Stimulated activated CD8-positive, alpha-beta memory T cell treated with anti-CD3 and anti-CD28 coated beads, Interleukin-15, amount 100 ng/mL, for 4 hours (primary cell): ENCODE measurements around the gene UPB1.
A peak's percentile ranks its signal among the peaks of the same experiment; 100 is the strongest.
"Not testable (repeated sequence)": the region's sequence is repeated elsewhere in the genome, so short reads cannot be mapped to it uniquely, and the experiment has no call there.

Experiments used
- DNase-seq, 2 donors: peaks; one replicate each; pipeline ENCODE4 v3.0.0-alpha.2; 2020; ENCODE audit warnings: low read depth in 2 of 2

Gene UPB1

DNA sequence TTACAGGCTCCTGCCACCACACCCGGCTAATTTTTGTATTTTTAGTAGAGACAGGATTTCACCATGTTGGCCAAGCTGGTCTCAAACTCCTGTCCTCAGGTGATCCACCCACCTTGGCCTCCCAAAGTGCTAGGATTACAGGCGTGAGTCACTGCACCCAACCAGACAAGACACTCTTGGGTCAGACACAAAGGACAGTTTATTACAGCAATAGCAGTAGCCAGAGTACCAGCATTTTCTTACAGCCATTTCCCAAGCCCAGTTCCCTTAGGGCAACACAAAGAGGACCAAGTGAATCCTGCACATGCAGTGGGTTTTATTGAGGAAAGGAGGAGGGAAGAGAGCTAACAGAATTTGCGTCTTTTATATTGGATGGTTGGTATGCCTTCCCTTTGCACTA is 35.8 kb downstream of the UPB1 start:
- not testable (repeated sequence) for DNase-seq

DNA sequence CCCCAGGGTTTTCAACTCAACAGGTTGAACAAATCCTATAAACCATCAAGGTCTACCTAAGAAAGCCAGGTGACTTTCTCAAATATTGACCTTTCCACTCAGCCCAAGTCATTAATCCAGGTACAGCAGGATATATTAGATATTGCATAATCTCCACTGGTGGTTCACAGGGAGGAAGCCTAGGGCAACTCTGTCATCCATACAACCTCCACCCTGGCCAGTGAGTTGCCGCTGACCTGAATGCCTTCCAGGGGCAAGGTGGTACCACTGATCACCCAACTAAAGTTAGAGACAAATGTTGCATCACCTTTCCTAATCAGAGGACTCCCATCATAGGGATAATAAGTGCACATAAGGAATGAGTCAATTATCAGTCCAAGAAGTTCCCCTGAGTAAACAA is 36.9 kb downstream of the UPB1 start:
- DNase-seq = no peak

DNA sequence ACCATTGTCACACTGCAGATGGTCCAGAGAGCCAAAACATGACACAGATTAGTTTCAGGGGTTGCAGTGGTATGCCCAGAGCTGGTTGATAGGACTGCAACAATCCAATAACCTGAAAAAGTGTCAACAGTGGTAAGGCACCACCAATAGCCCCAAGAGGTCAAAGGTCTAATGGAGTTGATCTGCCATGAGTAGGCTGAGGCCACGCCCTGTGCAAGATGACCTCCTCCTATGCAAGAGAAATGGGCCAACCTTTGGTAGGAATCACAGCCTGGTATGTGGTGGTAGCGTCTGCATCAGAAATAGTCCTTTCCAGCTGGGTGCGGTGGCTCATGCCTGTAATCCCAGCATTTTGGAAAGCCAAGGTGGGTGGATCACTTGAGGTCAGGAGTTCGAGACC is 40.2 kb downstream of the UPB1 start:
- DNase-seq = no peak

DNA sequence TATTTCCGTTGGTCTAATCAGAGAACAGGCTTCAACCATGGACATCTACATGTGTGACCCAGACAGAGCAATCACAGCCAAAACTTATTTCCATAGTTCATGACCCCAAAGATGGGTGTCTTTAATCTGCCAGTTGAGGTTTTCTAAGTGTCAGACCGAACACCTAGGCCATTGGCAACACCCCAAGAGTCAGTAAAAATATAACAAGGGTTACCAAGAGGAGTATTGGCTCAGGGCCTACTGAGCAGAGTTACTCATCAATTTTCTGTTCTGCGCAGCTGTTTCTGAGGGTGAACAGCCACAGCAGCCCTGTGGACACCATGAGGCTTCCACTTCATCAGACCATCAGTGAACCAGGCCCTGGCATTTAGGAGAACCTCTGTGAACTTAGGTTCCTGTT is 41.0 kb downstream of the UPB1 start:
- no peak for DNase-seq

DNA sequence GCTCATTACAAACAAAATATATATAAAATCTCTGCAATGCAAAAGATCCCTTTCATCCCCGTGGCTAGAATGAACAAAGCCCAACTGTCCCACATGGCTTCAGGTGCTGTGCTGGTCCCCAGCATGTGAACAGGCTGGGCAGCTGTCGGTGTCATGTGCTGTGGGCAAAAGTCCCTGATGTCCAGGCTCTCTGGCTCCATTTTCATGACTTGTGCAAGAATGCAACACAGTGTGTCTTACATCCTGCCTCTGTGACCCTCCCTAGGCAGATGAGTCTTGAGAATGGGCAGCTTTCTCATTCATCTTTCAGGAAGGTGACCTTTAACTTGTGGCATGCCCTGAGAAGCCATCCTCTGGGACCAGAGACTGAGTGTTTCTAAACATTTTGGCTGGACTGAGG is 45.3 kb downstream of the UPB1 start:
- no peak for DNase-seq

DNA sequence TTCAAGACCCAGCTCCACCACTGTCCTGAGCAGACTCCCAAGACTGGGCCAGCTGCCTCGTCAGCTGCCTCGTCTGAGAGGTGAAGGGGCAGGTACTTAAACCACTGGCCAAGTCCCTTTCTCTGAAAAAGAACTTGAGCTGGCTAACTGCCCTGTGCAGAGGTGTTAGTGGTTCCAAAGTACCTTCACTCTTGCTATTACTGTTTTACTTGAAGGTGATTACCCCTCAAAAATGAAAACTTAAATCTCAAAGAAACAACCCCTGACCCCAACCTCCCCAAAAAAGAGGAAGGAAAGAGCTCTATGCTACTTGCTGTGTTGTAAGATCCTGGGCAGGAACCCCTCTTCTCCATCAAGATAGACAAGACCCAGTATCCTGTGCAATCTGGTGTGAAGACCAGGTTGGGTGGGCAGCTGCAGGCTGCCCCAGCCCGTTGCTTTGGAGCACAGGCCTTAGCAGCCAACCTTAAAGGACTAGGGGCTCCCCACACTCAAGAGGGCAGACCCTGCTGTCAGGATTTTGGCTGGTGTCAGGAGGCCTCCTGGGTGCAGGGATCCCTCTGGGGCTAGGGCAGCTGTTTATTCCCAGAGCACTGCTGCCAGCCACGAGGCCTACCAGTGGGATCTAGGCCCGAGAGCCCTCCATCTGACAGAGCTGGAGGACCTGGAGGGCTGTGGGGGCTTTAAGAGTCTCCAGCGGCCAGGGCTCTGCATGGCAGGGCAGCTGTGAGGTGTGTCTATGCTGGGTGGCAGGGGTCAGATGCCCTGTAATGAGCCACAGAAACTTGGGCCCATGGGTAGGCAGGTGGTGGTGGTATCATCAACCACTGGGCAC is 46.8 kb downstream of the UPB1 start:
- no peak for DNase-seq

DNA sequence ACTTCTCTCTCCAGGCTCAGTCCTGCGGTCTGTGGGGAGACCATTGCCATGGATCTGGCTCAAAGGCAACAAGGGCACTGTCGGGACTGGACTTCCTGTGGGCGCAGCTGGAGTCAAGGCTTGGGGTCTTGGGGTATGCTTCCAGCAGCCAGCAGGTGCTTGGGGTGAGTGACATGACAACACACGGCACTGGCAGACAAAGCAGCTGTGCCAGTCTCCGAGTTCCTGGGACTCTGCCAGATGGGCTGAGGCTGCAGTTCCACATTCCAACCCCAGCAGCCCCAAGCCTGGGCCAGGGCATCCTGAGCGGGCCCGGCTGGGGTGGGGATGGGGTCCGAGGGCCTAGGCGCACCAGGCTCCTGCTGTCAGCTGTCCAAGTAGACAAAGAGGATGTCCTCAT is 47.5 kb downstream of the UPB1 start:
- DNase-seq = no peak

DNA sequence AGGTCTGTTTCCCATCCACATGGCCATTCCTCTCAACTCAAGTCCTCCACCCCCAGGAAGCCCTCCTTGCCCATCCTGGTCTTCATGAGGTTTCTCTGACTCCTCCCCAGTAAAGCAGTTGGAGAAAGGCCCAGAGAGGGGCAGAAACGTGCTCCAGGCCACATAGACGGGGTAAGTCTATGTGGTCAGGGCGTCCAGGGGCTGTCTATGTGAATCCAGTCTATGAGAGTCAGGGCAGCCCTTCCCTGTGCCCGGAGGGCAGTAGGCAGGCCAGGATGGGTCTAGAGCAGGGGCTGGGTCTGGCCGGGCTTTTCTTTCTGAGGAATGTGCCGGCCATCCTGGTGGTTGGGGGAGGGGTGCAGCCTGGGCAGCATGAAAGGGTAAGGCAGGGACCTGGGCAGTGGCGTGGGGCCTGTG is 48.1 kb downstream of the UPB1 start:
- no peak for DNase-seq

DNA sequence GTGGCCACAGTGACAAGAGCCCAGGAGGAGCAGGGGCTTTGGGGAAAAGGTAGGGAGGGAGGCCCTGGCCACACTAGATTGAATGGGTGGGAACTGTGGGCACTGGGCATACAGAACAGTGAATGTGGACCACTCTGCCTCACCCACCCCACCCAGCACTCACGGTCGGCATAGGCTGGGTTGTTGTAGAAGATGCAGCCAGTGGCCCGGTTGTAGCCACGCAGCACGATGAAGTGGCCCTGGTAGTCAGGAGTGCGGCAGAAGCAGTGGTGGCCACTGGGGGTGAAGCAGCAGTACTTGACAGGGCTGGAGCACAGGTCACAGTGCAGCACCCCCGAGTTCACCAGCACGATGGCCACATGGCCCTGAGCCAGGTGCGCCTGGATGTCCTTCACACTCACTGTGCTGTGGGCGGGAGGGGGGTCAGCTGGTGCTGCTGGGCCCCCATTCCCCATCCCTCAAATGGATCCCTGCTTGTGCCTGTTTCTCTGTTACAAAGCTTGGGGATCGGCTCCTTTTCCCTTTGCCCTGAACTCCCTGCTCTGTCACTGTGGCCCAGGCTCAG is 48.6 kb downstream of the UPB1 start:
- DNase-seq = no peak

DNA sequence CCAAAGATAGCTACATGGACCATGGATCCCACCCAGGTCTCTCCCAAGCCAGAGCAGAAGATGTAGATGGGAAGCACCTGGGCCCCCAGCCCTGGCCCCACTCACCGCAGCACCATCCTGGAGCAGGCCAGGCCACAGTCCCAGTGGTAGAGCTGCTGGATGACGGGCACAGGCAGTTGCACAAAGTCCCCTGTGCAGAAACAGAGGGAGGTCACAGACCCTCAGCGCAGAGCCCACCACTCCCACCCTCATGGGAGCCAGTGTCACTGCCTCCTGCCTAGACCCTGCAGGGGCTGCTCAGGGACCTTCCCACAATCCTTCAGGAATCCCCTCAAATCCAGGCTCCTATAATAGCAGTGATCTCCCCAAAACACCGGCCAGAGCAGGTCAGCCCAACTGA is 53.7 kb downstream of the UPB1 start:
- no peak for DNase-seq

DNA sequence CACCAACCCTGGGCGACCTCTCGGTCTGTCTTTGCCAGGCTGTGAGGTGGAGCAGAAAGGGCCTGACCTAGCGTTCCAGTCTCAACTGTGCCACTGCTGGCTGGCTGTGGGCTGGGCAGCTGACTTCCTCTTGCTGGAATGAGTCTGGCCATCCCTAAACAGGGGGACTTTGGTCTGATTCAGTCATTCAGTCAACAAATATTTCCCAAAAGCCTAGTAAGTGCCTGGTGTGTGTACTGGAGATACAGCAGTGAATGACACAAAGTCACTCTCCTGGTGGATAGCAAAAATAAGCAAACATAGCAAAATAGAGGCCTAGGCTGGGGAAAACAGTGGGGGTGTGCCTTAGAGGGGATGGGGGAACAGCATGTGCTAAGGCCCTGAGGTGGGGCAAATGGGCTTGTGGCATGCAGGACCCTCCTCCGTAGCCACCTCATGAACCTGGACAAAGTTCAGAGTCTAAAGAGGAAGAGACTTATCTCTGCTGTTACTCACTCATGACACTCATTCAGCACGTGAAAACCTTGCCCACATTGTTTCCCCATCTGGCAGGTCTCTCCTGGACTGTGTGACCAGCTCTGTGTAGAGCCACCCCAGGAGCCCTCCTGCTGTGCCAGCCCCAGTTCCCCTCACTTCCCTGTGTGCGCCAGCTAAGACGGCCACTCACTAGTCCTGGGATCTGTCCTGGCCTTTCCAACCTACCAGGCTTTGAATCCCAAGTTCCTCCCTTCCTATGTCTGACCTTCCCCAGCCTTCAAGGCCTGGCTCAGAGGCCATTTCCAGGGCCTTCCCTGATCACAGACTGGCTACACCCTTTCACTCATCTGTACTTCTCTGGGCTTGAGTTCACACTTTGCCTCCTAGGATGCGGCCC is 55.1 kb downstream of the UPB1 start:
- DNase-seq = no peak

DNA sequence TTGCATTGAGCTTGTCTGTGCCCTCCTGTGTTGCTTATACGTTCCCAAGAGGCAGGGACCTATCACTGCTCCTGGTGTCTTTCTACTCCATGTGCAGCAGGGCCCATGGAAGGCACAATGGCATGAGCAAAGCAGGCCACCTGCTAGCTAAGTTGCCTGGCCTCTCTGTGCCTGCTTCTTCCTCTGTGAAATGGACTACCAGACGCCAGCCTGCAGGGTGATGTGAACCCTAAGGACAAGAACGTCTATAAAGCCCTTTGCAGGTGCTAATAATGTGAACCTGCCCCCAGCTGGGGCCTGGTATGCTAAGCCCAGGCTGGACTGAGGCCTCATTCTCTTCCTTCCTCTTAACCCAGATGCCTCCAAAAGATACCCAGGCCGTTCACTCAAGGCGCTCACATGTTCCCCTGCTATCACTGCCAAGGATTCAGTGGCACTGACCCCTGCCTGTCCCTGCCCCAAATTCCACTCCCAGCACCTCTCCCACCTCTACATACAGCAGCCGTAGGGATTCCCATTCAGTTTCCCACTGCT is 55.8 kb downstream of the UPB1 start:
- DNase-seq = no peak

DNA sequence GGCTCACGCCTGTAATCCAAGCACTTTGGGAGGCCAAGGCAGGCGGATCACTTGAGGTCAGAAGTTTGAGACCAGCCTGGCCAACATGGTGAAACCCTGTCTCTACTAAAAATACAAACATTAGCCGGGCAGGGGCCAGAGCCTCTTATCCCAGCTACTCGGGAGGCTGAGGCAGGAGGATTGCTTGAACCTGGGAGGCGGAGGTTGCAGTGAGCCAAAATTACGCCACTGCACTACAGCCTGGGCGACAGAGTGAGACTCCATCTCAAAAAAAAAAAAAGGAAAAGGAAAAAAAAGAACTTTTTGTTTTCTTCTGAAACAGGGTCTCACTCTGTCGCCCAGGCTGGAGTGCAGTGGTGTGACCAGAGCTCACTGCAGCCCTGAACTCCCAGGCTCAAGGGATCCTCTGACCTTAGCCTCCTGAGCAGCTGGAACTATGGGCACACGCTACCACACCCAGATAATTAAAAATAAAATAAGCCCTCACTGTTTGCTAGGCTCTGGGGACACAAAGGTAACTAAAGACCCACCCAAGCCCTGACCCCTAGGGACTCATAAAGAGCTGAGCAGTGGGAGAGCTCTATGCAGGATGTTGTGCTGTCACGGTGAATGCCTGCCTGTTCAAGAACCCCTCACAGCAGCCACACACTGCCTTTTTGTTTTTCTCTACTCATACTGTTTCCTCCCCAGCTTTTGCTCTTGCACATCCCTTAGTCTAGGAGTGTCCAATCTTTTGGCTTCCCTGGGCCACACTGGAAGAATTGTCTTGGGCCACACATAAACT is 57.6 kb downstream of the UPB1 start:
- DNase-seq = not testable (repeated sequence)

DNA sequence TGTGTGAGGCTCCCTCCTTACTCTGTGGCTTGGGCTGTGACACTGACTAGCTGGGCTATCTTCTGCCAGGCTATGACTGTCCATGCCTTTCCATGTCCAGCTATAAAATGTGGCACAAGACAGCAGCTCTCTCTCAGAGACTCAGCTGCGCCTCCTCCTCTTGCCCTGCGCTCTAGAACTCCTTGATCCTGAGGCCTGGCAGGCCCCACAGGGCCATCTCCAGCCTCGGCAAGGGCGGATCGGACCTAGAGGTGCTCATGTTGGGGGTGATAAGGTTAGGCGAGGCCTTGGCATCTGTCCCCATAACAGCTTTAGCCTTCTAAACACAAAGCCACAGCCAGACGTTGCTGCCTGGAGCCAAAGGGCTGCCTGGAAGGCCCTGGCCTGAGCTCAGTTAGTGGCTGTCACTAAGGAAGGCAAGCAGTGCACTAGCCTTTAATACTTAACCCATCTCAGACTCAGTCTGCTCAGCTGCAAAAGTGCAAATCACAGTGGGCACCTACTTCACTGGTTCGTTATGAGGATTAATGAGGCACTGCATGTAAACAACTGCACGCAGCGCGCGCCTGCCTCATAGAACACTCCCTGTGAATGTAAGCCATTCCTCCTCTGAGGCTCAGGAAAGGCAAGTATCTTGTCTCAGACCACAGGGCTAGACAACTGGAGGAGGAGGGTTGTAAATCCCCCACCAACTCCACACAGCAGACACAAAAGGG is 58.6 kb downstream of the UPB1 start:
- DNase-seq = no peak

DNA sequence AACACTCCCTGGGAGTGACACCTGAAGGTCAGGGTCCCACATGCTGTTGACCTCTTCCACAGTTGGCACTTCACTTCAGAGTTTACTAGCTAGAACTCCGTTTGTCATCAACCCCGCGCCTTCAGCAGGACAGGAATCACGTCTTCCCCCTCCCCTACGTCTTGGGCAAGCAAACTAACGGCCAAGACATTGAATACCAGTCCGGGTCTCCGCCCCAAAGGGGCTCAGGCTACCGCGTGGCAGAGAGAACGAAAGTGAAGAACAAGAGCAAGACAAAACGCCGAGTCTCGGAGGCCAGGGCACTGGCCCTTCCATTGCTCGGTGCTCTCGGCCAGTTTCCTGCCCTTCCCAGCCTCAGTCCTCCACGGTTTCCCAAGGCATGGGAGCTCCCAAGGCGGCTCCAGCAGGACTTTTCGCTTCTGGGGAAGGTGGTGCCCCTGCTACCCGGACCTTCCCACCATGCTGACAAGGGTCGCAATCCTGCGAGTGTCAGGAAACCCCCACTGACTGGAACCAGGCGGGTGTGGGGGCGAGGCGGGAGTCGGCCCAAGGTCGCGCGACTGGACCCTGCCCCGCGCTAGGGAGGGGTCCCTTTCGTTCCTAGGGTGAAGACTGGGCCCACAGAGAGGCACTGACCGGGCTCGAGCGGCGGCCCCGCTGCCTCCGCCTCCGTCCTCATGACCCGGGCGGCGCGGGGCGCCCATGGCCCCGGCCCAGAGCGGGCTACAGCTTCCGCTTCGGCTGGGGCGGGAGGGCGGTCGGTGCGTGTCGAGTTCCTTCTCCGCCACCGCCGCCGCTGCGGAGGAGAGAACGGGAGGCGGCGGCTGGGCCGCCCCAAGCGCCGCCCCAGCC is 59.4 kb downstream of the UPB1 start, which contains the start of gene GUCD1:
GUCD1 (minus strand) TSS at position 826 of the 852 bp plus-strand sequence; CDS start at position 679, 147 bp downstream.
- DNase-seq = peak in 1 of 2 donors; percentile 14

DNA sequence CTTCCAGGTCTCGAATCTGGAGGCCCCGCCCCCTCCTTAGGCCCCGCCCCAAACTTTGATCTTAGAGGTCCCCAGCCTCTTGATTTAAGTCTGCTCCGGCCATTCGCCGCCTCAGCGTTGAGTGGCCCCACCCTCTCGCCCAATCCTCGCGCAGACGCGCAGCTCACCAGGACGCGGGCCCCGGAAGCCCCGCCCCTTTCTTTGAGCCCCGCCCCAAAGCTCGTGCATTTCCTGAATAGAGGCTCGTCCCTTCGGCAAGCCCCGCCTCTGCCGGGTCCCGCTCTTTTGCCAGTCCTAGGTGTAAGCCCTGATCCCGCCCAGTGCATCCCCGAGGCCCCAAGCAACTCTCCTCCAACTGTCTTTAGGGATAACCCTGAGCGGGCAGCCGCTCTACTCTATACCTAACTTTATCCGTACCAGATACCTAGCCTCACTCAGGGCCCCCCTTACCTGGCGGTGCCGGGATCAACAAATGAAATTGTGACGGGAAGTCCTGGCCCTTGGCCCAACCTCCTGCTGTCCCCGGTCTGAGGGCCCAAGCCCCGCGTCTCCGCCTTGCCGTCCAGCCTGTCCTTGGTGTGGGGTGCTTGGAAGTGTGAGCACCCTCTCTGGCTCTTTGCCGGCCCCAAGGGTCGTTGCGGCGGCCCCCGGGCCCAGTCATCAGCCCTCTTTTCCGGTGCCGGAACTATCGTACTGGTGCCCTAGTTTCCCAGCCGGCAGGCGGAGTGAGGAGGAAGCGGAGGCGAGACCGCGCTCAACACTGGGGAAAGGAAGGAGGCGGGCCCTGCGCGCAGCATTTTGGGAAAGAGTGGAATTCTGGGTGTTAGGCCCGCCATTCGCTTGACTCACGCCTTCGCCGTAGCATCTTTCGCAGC is 60.3 kb downstream of the UPB1 start, which contains the start of gene SNRPD3:
SNRPD3 (plus strand) TSS at position 835 of the 875 bp plus-strand sequence. CDS start 1,676 bp downstream, outside the sequence.
- peak; percentile 99 to 100 for DNase-seq

DNA sequence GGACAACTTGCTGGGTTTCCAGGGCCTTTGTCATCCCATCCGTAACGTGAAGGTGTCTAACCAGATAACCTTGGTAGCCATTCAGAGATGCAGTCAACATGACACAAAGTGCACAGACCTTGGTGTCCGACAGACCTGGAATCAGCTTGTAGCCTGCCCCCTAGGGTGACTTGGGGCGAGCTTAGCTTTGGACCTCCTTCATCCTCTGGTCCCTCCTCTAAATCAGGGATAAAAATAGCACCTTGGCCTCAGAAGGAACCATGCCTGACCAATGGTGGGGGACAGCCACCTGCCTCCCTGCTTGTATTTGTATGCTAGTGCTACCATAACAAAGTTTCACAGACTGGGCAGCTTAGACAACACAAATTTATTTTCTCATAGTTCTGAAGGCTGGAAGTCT is 64.3 kb downstream of the UPB1 start:
- DNase-seq = no peak

DNA sequence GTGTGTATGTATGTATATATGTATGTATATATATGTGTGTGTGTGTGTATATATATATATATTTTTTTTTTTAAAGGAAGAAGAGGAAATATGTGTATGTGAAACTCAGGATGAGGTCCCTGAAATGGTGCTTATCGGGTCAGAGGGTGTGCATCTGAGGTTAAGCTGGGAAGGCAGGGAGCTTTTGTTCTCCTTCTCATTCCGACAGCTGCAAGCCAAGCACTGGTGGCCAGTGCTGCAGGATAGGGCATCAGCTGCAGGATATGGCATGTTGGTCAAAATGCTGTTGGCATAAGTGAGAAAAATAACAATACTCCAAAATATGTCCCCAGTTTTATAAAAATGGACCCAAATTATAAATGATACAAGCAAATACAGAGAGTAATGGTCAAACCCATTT is 68.1 kb downstream of the UPB1 start:
- no peak for DNase-seq
